Measurements from ENCODE around the gene NPTN. TPM values are rescaled to one million over a fixed set of nuclear protein-coding genes. Genes with fewer than 3 reads are reported as not detected.

Gene NPTN
- total RNA-seq, 2 donors from 2014 or later: 85.4 to 110 TPM

DNA sequence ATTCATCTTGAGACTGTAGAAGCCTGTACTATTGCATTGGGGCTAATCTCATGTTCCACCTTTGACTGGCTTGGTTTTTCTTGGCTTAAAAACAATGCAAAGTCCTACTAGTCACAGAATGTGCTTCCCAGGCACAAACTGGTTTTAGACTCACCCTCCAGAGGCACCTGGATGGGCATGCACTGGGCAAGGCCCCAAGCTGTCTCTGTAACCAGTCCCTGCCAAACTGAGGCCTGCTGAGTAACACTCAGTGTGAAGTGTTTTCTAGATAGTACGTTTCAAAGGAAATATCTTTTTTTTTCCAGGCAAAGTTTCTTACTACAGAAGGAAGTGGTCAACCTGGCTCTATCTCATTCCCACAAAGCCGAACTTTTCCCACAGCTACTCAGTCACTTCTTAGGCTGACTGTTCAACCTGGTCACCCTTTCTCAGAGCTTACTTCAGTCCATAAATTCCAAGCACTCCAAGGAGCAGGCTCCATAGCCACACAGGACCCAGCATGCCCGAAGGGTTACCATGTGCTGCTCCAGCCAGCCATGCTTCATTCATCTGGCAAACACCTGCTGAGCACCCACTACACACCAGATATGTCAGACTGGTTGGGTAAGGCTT is 57.4 kb downstream of the NPTN start:
- Histone ChIP-seq H3K36me3 (ENCODE audit: control insufficient read depth, insufficient read depth, low read length) (peaks cover 63% of the 10 kb centered on the region), H3K4me3 (ENCODE audit: low read length) (no peak overlapping the region), H3K4me1 (ENCODE audit: control insufficient read depth, insufficient read depth, low read length) (no peaks in the 10 kb centered on the region), H3K27ac (ENCODE audit: low read depth, low read length) (no peak overlapping the region), H3K9me3 (ENCODE audit: control insufficient read depth, low read length) (no peaks in the 10 kb centered on the region), H3K27me3 (ENCODE audit: control insufficient read depth, insufficient read depth, low read length, poor library complexity, severe bottlenecking) (no peaks in the 10 kb centered on the region), H3K9ac (ENCODE audit: extremely low read depth, low read length, poor library complexity, severe bottlenecking) (no peak overlapping the region)
- TF ChIP-seq, protein P1, sequence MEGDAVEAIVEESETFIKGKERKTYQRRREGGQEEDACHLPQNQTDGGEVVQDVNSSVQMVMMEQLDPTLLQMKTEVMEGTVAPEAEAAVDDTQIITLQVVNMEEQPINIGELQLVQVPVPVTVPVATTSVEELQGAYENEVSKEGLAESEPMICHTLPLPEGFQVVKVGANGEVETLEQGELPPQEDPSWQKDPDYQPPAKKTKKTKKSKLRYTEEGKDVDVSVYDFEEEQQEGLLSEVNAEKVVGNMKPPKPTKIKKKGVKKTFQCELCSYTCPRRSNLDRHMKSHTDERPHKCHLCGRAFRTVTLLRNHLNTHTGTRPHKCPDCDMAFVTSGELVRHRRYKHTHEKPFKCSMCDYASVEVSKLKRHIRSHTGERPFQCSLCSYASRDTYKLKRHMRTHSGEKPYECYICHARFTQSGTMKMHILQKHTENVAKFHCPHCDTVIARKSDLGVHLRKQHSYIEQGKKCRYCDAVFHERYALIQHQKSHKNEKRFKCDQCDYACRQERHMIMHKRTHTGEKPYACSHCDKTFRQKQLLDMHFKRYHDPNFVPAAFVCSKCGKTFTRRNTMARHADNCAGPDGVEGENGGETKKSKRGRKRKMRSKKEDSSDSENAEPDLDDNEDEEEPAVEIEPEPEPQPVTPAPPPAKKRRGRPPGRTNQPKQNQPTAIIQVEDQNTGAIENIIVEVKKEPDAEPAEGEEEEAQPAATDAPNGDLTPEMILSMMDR (conservative IDR thresholded peaks at IDR 0.05): no peak
- WGBS, 2 experiments (ENCODE audit: insufficient coverage in 1 of 2, insufficient read length in 1 of 2): 93 to 95% methylated on average over 2 to 3 of the region's 3 CpGs
- peaks cover 71% of the 10 kb centered on the region for H3K36me3 Mint-ChIP-seq (ENCODE audit: low read depth)
- no peaks in the 10 kb centered on the region for H3K9me3 Mint-ChIP-seq
- H3K27me3 Mint-ChIP-seq (ENCODE audit: insufficient read depth): no peaks in the 10 kb centered on the region
- no peak overlapping the region for H3K27ac Mint-ChIP-seq
- H3K4me1 Mint-ChIP-seq: peaks cover 7% of the 10 kb centered on the region
- no peak for DNase-seq
- H3K4me3 Mint-ChIP-seq: no peak overlapping the region

DNA sequence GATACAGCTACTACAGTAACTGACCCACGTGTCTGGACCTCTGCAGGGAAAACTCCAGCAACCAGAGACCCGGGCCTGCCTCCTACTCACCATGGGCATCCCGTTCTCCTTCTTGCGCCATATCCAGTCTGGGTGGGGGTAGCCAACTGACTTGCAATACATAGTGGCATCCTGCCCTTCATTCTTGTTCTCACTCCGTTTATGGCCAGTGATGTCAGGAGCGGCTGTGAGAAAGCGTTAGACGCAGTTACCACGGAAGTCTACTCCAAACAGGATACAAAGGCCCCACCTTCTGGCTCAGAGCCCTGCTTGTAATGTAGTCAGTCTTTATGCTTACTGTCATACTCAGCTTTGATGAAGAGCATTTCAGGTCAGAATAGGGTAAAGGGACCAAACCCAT is 59.6 kb downstream of the NPTN start:
- Mint-ChIP-seq H3K4me1 (peaks cover 7% of the 10 kb centered on the region), H3K9me3 (no peaks in the 10 kb centered on the region), H3K36me3 (ENCODE audit: low read depth) (peaks cover 75% of the 10 kb centered on the region), H3K27me3 (ENCODE audit: insufficient read depth) (no peaks in the 10 kb centered on the region), H3K27ac (no peak overlapping the region), H3K4me3 (no peak overlapping the region)
- Histone ChIP-seq H3K4me3 (ENCODE audit: low read length) (no peak overlapping the region), H3K36me3 (ENCODE audit: control insufficient read depth, insufficient read depth, low read length) (peaks cover 68% of the 10 kb centered on the region), H3K9ac (ENCODE audit: extremely low read depth, low read length, poor library complexity, severe bottlenecking) (no peak overlapping the region), H3K27me3 (ENCODE audit: control insufficient read depth, insufficient read depth, low read length, poor library complexity, severe bottlenecking) (no peaks in the 10 kb centered on the region), H3K9me3 (ENCODE audit: control insufficient read depth, low read length) (no peaks in the 10 kb centered on the region), H3K4me1 (ENCODE audit: control insufficient read depth, insufficient read depth, low read length) (no peaks in the 10 kb centered on the region), H3K27ac (ENCODE audit: low read depth, low read length) (no peak overlapping the region)
- no peak for DNase-seq
- TF ChIP-seq, protein P1 (conservative IDR thresholded peaks at IDR 0.05): no peak
- 93 to 96% methylated on average over 8 to 9 of the region's 9 CpGs for WGBS, 2 experiments (ENCODE audit: insufficient coverage in 1 of 2, insufficient read length in 1 of 2)

DNA sequence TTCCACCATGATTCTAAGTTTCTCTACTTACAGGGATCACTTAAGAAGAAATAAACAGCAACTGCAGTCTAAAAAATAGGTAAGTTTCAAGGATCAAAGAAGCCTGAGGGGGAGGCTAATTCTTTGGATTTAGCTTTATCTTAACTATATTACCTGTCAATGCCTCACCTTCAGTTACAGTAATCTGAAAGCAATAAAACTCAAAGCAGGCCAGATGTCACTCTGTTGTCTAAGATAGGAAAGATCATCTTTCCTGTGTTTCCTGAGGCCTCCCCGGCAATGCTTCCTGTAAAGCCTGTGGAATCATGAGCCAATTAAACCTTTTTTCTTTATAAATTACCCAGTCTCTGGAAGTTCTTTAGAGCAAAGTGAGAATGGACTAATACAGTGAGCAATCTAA is 60.2 kb downstream of the NPTN start:
- 86% methylated on average over 1 of the region's 1 CpG; no CpG with 5 or more reads in 1 of the 2 experiments for WGBS, 2 experiments (ENCODE audit: insufficient coverage in 1 of 2, insufficient read length in 1 of 2)
- Histone ChIP-seq H3K27ac (ENCODE audit: low read depth, low read length) (no peak overlapping the region), H3K4me1 (ENCODE audit: control insufficient read depth, insufficient read depth, low read length) (no peaks in the 10 kb centered on the region), H3K9me3 (ENCODE audit: control insufficient read depth, low read length) (no peaks in the 10 kb centered on the region), H3K36me3 (ENCODE audit: control insufficient read depth, insufficient read depth, low read length) (peaks cover 67% of the 10 kb centered on the region), H3K4me3 (ENCODE audit: low read length) (no peak overlapping the region), H3K27me3 (ENCODE audit: control insufficient read depth, insufficient read depth, low read length, poor library complexity, severe bottlenecking) (no peaks in the 10 kb centered on the region), H3K9ac (ENCODE audit: extremely low read depth, low read length, poor library complexity, severe bottlenecking) (no peak overlapping the region)
- no peak for DNase-seq
- H3K9me3 Mint-ChIP-seq: no peaks in the 10 kb centered on the region
- H3K4me3 Mint-ChIP-seq: no peak overlapping the region
- peaks cover 7% of the 10 kb centered on the region for H3K4me1 Mint-ChIP-seq
- H3K27ac Mint-ChIP-seq: no peak overlapping the region
- H3K36me3 Mint-ChIP-seq (ENCODE audit: low read depth): peaks cover 76% of the 10 kb centered on the region
- no peaks in the 10 kb centered on the region for H3K27me3 Mint-ChIP-seq (ENCODE audit: insufficient read depth)
- TF ChIP-seq, protein P1 (conservative IDR thresholded peaks at IDR 0.05): no peak

Data from endodermal cell (in vitro differentiated cells).